ENCODE results near the gene GARRE1.

- TF ChIP-seq POLR2A (IDR thresholded peaks at IDR 0.05), result no peak
- no peak for TF ChIP-seq CTCF (IDR thresholded peaks at IDR 0.05)
Measured at GRCh38 chr19:34274284-34274826, 20.0 kb downstream of the GARRE1 start.

Data from adrenal gland (tissue), 5 donors.